ENCODE data around the gene CABLES1.

GRCh38 chr18:23239885-23240608 is 104.8 kb downstream of the CABLES1 start:
- no peak for TF ChIP-seq POLR2A (IDR thresholded peaks at IDR 0.05; ENCODE audit: low read depth, low read length)
- TF ChIP-seq CTCF (conservative IDR thresholded peaks at IDR 0.05; ENCODE audit: low read depth, low read length), result no peak
